ENCODE data around the gene CCDC13.

Gene CCDC13

DNA sequence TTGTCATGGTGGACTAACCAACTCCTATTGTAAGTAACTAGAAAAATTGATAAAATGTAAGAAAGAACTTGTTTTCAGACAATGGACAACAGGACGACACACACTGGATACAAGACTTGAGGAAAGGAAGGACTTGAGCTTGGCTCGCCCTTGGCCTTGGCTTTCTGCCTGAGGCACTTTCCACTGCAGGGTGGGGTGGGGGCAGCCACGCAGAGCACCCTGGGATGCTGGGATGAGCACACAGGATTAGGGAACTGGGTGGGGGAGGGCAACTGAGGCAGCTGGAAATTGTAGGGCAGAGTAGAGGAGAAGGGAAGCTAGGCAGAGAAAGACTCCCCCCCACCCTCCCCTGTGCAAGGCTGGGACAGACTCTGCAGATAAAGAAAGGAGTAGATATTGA lies 45.0 kb downstream of the CCDC13 start:
- TF ChIP-seq POLR2AphosphoS5 (IDR thresholded peaks at IDR 0.05; ENCODE audit: low read depth) (no peak), REST (IDR thresholded peaks at IDR 0.05; ENCODE audit: insufficient replicate concordance, low read depth) (no peak), GABPA (IDR thresholded peaks at IDR 0.05; ENCODE audit: low read depth) (no peak), CTCF (IDR thresholded peaks at IDR 0.05; ENCODE audit: insufficient read depth, low read length) (no peak), SPI1 (IDR thresholded peaks at IDR 0.05; ENCODE audit: borderline replicate concordance, low read depth) (no peak)
- Histone ChIP-seq H3K27me3 (ENCODE audit: insufficient read depth, poor library complexity, severe bottlenecking) (no peaks in the 10 kb centered on the region), H3K27ac (replicated peaks) (no peak overlapping the region), H3K4me3 (replicated peaks; ENCODE audit: insufficient read depth, low read length) (no peak overlapping the region)
- no peak for DNase-seq (ENCODE audit: low read depth in 1 of 2, low spot score in 1 of 2)

- no peak for DNase-seq (ENCODE audit: low read depth in 1 of 2, low spot score in 1 of 2)
- H3K4me3 ChIP-seq (replicated peaks; ENCODE audit: insufficient read depth, low read length), result no peak overlapping the region
- no peaks in the 10 kb centered on the region for H3K27me3 ChIP-seq (ENCODE audit: insufficient read depth, poor library complexity, severe bottlenecking)
- TF ChIP-seq CTCF (IDR thresholded peaks at IDR 0.05; ENCODE audit: insufficient read depth, low read length) (no peak), SPI1 (IDR thresholded peaks at IDR 0.05; ENCODE audit: borderline replicate concordance, low read depth) (no peak), REST (IDR thresholded peaks at IDR 0.05; ENCODE audit: insufficient replicate concordance, low read depth) (no peak), POLR2AphosphoS5 (IDR thresholded peaks at IDR 0.05; ENCODE audit: low read depth) (no peak), GABPA (IDR thresholded peaks at IDR 0.05; ENCODE audit: low read depth) (no peak)
- H3K27ac ChIP-seq (replicated peaks), result no peak overlapping the region
Observed at GRCh38 chr3:42725454-42725853, 47.6 kb downstream of the CCDC13 start.

- Histone ChIP-seq H3K27ac (replicated peaks) (no peak overlapping the region), H3K27me3 (ENCODE audit: insufficient read depth, poor library complexity, severe bottlenecking) (no peaks in the 10 kb centered on the region), H3K4me3 (replicated peaks; ENCODE audit: insufficient read depth, low read length) (no peak overlapping the region)
- TF ChIP-seq SPI1 (IDR thresholded peaks at IDR 0.05; ENCODE audit: borderline replicate concordance, low read depth), result no peak
- no peak for TF ChIP-seq GABPA (IDR thresholded peaks at IDR 0.05; ENCODE audit: low read depth)
- TF ChIP-seq REST (IDR thresholded peaks at IDR 0.05; ENCODE audit: insufficient replicate concordance, low read depth), result no peak
- no peak for TF ChIP-seq CTCF (IDR thresholded peaks at IDR 0.05; ENCODE audit: insufficient read depth, low read length)
- no peak for TF ChIP-seq POLR2AphosphoS5 (IDR thresholded peaks at IDR 0.05; ENCODE audit: low read depth)
- no peak for DNase-seq (ENCODE audit: low read depth in 1 of 2, low spot score in 1 of 2)
Observed at GRCh38 chr3:42723219-42723618, 49.8 kb downstream of the CCDC13 start.
